Bronchial epithelial cell (primary cell): ENCODE results near the gene CAPNS2. TPM values are rescaled to one million over a fixed set of nuclear protein-coding genes. Genes with fewer than 3 reads are reported as not detected.
A peak's percentile ranks its signal among the peaks of the same experiment; 100 is the strongest.

Experiments used
- DNase-seq: peaks from one replicate; pipeline ENCODE4 v3.0.0-alpha.2; 2010; ENCODE audit warnings: low read depth
- FAIRE-seq: peaks from 2 replicates; lab custom pipeline; 2011; peaks lifted over from hg19 to GRCh38; lab: Jason Lieb, UNC
- H3K27me3 ChIP-seq: 2 replicates; pipeline ENCODE4 v1.5.1; 2011; ENCODE audit warnings: low read length; ENCODE audit not compliant: control insufficient read depth, insufficient read depth
- H3K36me3 ChIP-seq: 2 replicates; pipeline ENCODE4 v1.5.1; 2011; ENCODE audit warnings: low read length; ENCODE audit not compliant: control insufficient read depth, insufficient read depth
- H3K4me3 ChIP-seq: 2 replicates; pipeline ENCODE4 v1.5.1; 2011; ENCODE audit warnings: mild to moderate bottlenecking, low read depth, low read length, control low read depth
- CTCF ChIP-seq: IDR thresholded peaks from 2 replicates; pipeline ENCODE4 v1.5.1; 2011; ENCODE audit warnings: mild to moderate bottlenecking, moderate library complexity, low read length, control low read depth, inconsistent platforms; ENCODE audit not compliant: insufficient read depth, severe bottlenecking
- total RNA-seq: library from RNA; depleted of rRNA; stranded (reverse); fragments of >200 nt; gene quantifications from 2 replicates; pipeline ENCODE4 v1.2.1, GENCODE V29; 2014

The CAPNS2 gene
- total RNA-seq, 1 donor from 2014 or later: 29.2 TPM

GRCh38 chr16:55561319-55561848 lies 5.1 kb upstream of the CAPNS2 start:
- Histone ChIP-seq H3K36me3 (no peaks in the 10 kb centered on the region), H3K4me3 (no peak overlapping the region), H3K27me3 (no peaks in the 10 kb centered on the region)
- TF ChIP-seq CTCF: no peak
- DNase-seq: no peak
- FAIRE-seq: no peak

- no peaks in the 10 kb centered on the region for H3K36me3 ChIP-seq
- DNase-seq: peak; percentile 68
- no peak for FAIRE-seq
- no peak overlapping the region for H3K4me3 ChIP-seq
- no peaks in the 10 kb centered on the region for H3K27me3 ChIP-seq
- no peak for TF ChIP-seq CTCF
Observed at GRCh38 chr16:55562936-55563335, 3.5 kb upstream of the CAPNS2 start.

- no peak for TF ChIP-seq CTCF
- no peak overlapping the region for H3K4me3 ChIP-seq
- no peak for FAIRE-seq
- H3K27me3 ChIP-seq: no peaks in the 10 kb centered on the region
- H3K36me3 ChIP-seq: no peaks in the 10 kb centered on the region
- peak; percentile 43 for DNase-seq
Observed at GRCh38 chr16:55563797-55564196, 2.7 kb upstream of the CAPNS2 start.

DNA sequence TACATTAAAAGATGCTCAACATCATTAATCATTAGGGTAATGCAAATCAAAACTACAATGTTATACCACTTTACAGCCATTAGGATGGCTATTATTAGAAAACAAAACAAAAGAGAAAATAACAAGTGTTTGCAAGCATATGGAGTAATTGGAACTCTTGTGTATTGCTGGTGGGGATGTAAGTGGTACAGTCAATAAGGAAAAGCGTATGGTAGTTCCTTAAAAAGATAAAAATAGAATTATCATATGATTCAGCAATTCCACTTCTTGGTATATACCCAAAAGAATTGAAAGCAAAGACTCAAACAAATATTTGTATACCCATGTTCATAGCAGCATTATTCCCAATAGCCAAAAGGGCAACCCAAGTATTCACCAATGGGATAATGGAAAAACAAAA lies 1.4 kb upstream of the CAPNS2 start:
- TF ChIP-seq CTCF: no peak
- FAIRE-seq (no peak), DNase-seq (no peak)
- no peaks in the 10 kb centered on the region for H3K36me3 ChIP-seq
- no peaks in the 10 kb centered on the region for H3K27me3 ChIP-seq
- H3K4me3 ChIP-seq: no peak overlapping the region

GRCh38 chr16:55567382-55567781 lies 898 bp downstream of the CAPNS2 start:
- Histone ChIP-seq H3K36me3 (no peaks in the 10 kb centered on the region), H3K4me3 (peak overlapping the region; percentile 57), H3K27me3 (no peaks in the 10 kb centered on the region)
- peak; percentile 40 for FAIRE-seq
- DNase-seq: peak; percentile 78
- TF ChIP-seq CTCF: no peak

DNA sequence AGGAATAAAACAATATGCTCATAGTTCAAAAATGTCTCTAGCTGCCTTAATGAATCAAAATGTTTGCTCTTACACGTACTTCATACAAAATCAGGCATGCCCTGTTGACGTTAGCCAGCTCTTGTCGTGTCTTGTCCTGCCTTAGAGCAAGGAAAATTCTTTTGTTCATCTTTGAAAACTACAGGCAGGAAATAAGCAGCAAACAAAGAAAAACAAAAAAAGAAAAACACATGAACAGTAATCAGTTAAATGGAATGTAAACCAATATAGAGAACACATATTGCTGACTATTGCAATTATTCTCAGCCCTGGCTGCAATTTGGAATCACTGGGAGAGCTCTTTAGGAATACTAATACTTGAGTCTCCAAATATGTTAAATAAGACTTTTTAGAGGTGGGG lies 1.7 kb downstream of the CAPNS2 start:
- TF ChIP-seq CTCF: no peak
- peak overlapping the region; percentile 57 for H3K4me3 ChIP-seq
- H3K27me3 ChIP-seq: no peaks in the 10 kb centered on the region
- DNase-seq: peak; percentile 99
- FAIRE-seq: no peak
- no peaks in the 10 kb centered on the region for H3K36me3 ChIP-seq
